ENCODE results near the gene SALL1.

The SALL1 gene

GRCh38 chr16:51139568-51139967 is 11.5 kb downstream of the SALL1 start:
- DNase-seq = no peak

GRCh38 chr16:51138178-51138577 is 12.9 kb downstream of the SALL1 start:
- DNase-seq = no peak

DNA sequence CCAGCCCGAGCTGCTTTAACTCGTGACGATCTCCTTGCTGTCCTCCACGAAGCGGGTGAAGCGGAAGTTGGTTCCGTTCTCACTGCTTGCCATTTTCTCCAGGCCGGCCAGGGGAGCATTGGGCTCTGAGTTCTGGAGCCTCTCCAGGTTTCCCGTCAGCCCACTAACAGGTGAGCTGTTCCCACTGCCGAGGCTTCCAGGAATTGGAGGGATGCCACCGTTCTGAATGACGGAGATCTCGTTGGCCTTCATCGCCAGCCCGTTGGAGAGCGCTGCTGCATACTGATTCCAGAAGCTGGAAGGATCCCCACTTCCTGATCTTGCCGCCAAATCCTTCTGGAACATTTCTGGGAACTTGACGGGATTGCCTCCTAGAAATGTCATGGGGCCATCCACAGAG is 14.0 kb downstream of the SALL1 start:
- DNase-seq = no peak

GRCh38 chr16:51134876-51135275 is 16.2 kb downstream of the SALL1 start:
- DNase-seq = no peak

- DNase-seq = no peak
Observed at GRCh38 chr16:51134269-51134812, 16.7 kb downstream of the SALL1 start.

DNA sequence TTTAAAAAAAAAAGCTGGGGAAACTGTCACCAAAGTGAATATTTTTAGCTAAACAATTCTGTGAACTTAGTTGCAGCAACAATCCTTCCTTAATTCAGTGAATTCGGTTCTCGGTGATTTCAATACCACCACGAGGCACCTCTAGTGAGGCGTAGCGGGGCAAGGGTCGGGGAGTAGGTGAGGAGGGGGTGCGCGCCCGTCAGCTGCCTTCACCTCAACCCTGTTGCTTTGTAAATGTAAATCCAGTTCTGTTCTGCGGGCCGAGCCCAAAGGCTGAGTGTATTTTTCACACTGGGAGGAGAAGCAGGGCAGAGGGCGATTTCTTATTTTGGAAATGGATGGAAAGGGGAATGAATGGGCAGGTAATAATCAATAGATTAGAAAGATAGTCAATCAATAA is 17.4 kb downstream of the SALL1 start:
- DNase-seq = no peak

- DNase-seq = no peak
Observed at GRCh38 chr16:51133183-51133582, 17.9 kb downstream of the SALL1 start.

- DNase-seq = no peak
Observed at GRCh38 chr16:51132490-51133115, 18.5 kb downstream of the SALL1 start.

- no peak for DNase-seq
Observed at GRCh38 chr16:51131619-51132018, 19.5 kb downstream of the SALL1 start.

DNA sequence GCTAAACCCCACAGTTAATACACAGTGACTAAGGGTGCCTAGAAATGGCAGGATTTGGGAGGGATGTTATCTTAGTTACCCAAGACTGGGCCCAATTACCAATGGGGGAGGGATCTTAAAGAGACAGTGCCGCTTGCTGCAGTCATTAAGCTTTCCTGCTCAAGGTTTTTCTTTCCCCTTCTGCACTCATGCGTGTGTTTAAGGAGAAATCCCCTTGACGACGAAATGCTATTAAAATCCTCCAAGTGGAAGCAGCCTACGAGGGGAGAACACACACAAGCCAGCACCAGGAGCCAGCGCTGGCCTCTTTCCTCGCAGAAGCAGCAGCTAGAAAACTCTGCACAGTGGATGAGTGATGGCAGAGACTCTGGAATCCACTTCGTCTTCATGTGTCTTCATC is 22.0 kb downstream of the SALL1 start:
- no peak for DNase-seq

GRCh38 chr16:51125992-51126391 is 25.1 kb downstream of the SALL1 start:
- DNase-seq = no peak

- no peak for DNase-seq
Observed at GRCh38 chr16:51124896-51125295, 26.2 kb downstream of the SALL1 start.

DNA sequence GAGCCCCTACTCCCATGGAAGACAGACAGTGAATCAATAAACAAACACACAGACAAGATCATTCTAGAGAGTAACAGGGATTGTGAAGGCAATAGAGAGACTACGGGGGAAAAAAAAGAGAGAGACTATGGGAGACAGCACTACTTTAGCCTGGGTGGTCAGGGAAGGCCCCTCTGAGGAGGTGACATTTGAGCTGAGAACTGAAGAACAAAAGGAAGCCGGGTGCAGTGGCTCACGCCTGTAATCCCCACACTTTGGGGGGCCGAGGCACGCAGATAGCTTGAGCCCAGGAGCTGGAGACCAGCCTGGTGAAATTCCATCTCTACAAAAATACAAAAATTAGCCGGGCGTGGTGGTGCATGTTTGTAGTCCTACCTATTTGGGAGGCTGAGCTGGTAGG is 29.2 kb downstream of the SALL1 start:
- no peak for DNase-seq

DNA sequence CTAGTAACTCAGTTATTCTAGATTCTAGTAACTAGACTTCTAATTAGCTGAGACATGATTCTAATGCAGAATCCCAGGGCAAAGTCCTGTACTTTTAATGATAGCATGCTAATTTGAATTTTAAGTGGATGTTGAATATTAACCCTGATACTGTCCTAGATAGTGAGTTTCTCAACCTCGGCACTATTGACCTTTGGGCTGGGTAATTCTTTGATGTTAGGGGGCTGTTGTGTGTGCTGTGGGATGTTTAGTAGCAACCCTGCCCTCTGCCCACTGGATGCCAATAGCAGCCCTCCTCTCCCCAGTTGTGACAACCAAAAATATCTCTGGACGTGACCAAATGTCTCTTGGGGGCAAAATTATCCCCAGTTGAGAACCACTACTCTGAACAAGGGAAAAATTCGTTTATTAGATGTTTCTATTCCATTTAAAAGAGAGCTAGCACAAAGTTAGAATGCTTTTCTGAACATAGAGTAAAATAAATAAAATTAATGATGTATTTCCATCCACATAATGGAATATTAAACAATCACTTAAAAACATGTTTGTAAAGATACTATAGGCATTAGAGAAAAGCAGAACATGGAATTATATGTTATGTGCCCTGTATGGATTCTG is 30.2 kb downstream of the SALL1 start:
- no peak for DNase-seq

- DNase-seq = no peak
Observed at GRCh38 chr16:51119973-51120729, 30.9 kb downstream of the SALL1 start.

GRCh38 chr16:51119556-51119955 is 31.5 kb downstream of the SALL1 start:
- DNase-seq = no peak

DNA sequence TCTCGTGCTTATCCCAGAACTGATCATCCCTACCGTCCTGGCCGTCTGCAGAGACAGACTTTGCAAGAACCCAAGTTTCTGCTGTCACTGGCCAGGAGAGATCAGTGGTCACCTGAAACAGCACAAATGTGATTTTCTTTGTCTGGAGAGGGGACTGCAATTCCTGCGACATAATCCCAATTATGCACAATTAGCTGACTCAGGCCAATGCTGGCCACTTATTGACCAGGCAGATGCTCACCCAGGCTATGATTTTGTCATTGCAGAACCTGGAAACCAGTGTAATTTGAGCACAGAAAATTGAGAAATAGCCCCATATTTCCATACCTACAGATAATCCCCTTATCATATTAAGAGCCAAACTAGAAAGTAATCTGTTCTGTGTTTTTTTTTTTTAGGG is 34.7 kb downstream of the SALL1 start:
- DNase-seq = no peak

- no peak for DNase-seq
Observed at GRCh38 chr16:51114382-51114781, 36.7 kb downstream of the SALL1 start.

GRCh38 chr16:51113236-51114125 is 37.6 kb downstream of the SALL1 start:
- no peak for DNase-seq

- no peak for DNase-seq
Observed at GRCh38 chr16:51112323-51112722, 38.7 kb downstream of the SALL1 start.

DNA sequence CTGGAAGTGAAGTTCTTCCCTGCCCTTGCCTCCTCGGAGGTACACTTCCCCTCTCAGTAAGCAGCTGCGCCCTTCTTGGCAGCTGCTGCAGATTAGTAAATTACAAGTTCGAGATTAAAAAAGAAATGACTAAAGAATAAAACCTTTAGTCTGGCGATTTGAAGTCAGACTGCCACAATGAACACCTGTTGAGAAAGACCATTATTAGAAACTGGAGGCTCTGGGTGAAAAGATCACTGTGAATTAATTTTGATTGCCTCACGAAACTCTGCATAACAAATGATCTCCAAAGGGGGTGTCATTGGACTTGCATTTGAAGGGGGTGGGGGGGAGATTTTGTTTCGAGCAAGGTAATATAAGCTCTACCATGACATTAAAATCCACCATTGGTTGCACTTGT is 39.3 kb downstream of the SALL1 start:
- no peak for DNase-seq

- no peak for DNase-seq
Observed at GRCh38 chr16:51110700-51111157, 40.3 kb downstream of the SALL1 start.

GRCh38 chr16:51109173-51109572 is 41.9 kb downstream of the SALL1 start:
- no peak for DNase-seq

All from CD4-positive, alpha-beta T cell treated with Interleukin-17A for 1 hour (primary cell).